Nucleus accumbens (tissue), 56 donors: ENCODE results near the gene PTCHD4.

ENCODE experiments used
- DNase-seq, 56 donors: peaks; one replicate each; lab custom pipeline; 2025; lab: John Stamatoyannopoulos, UW

The PTCHD4 gene

GRCh38 chr6:48100588-48100895 is 10.5 kb downstream of the PTCHD4 start:
- no peak for DNase-seq

GRCh38 chr6:48099713-48100587 is 11.0 kb downstream of the PTCHD4 start:
- no peak for DNase-seq

GRCh38 chr6:48098923-48099322 is 12.1 kb downstream of the PTCHD4 start:
- peak in 3 of 56 donors; percentile 1 to 7 (median 2) for DNase-seq

- DNase-seq = no peak
Observed at GRCh38 chr6:48092550-48093217, 18.3 kb downstream of the PTCHD4 start.

GRCh38 chr6:48090546-48090945 is 20.5 kb downstream of the PTCHD4 start:
- DNase-seq = no peak

- DNase-seq = no peak
Observed at GRCh38 chr6:48087448-48087847, 23.5 kb downstream of the PTCHD4 start.

- DNase-seq = no peak
Observed at GRCh38 chr6:48086187-48086586, 24.8 kb downstream of the PTCHD4 start.

- no peak for DNase-seq
Observed at GRCh38 chr6:48085131-48085741, 25.8 kb downstream of the PTCHD4 start.

GRCh38 chr6:48084201-48084600 is 26.8 kb downstream of the PTCHD4 start:
- no peak for DNase-seq

GRCh38 chr6:48080227-48081009 is 30.6 kb downstream of the PTCHD4 start:
- DNase-seq = no peak

- no peak for DNase-seq
Observed at GRCh38 chr6:48078120-48078519, 32.9 kb downstream of the PTCHD4 start.

- no peak for DNase-seq
Observed at GRCh38 chr6:48075181-48075580, 35.8 kb downstream of the PTCHD4 start.

GRCh38 chr6:48073976-48074767 is 36.8 kb downstream of the PTCHD4 start:
- no peak for DNase-seq

- DNase-seq = no peak
Observed at GRCh38 chr6:48071833-48072232, 39.2 kb downstream of the PTCHD4 start.

- DNase-seq = peak in 10 of 56 donors; percentile 6 to 48 (median 25)
Observed at GRCh38 chr6:48069280-48069679, 41.7 kb downstream of the PTCHD4 start.

- peak in 26 of 56 donors; percentile 4 to 63 (median 34) for DNase-seq
Observed at GRCh38 chr6:48068278-48069251, 42.4 kb downstream of the PTCHD4 start.

GRCh38 chr6:48067886-48068277 is 43.1 kb downstream of the PTCHD4 start:
- no peak for DNase-seq

GRCh38 chr6:48067148-48067712 is 43.8 kb downstream of the PTCHD4 start:
- no peak for DNase-seq
